ENCODE results near the gene SERPINC1. TPM values are rescaled to one million over a fixed set of nuclear protein-coding genes. Genes with fewer than 3 reads are reported as not detected.
A peak's percentile ranks its signal among the peaks of the same experiment; 100 is the strongest.
"Not testable (repeated sequence)": the region's sequence is repeated elsewhere in the genome, so short reads cannot be mapped to it uniquely, and the experiment has no call there.

The SERPINC1 gene
- total and polyA plus RNA-seq, 2 of the 13 experiments (the other 11 are each of a cell fraction or from before 2014, with no cell fraction given), result 142 to 205 TPM

DNA sequence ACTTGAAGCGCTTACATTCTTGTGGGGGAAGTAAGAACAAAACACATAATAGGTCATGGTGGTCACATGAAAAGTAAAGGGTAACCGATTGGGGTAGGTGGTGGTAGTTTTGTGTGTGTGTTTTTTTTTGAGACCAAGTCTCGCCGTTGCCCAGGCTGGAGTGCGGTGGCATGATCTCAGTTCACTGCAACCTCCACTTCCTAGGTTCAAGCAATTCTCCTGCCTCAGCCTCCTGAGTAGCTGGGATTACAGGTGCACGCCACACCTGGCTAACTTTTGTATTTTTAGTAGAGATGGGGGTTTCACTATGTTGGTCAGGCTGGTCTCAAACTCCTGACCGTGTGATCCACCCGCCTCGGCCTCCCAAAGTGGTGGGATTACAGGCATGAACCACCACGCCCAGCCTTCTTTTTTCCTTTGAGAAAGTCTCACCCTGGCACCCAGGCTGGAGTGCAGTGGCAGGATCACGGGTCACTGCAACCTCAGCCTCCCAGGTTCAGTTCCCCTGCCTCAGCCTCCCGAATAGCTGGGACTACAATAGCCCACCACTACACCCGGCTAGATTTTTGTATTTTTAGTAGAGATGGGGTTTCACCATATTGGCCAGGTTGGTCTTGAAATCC, 54.9 kb downstream of the SERPINC1 start:
- H3K9me3 ChIP-seq (ENCODE audit: low read length); H3K27ac ChIP-seq (ENCODE audit: extremely low read length, insufficient read depth, low read length); H3K9ac ChIP-seq (ENCODE audit: insufficient read depth, low read depth, low read length); H3K27me3 ChIP-seq (ENCODE audit: control insufficient read depth in 1 of 2, insufficient read depth in 2 of 2, low read length in 2 of 2); BruUV-seq (replicated peaks); FAIRE-seq; DNase-seq (ENCODE audit: low spot score); H3K4me2 ChIP-seq (ENCODE audit: low read depth, low read length); intact Hi-C loops (cut with micrococcal nuclease; ENCODE audit: unreplicated experiment); H3K4me3 ChIP-seq (replicated peaks in 1 of 3; ENCODE audit: insufficient read depth in 1 of 3, low read depth in 2 of 3, low read length in 3 of 3); CTCF ChIA-PET (ENCODE audit: low intra/inter-chr PET ratio, low total read pairs); H2AFZ ChIP-seq (ENCODE audit: low read length); TF ChIP-seq NONO (IDR thresholded peaks at IDR 0.05): not testable (repeated sequence)
- TF ChIP-seq NONO (CRISPR knock-in tag; conservative IDR thresholded peaks at IDR 0.05), result peak; percentile 62
- peak; percentile 61 for TF ChIP-seq RBFOX2 (IDR thresholded peaks at IDR 0.05; ENCODE audit: low read depth, low read length)
- peak; percentile 65 for TF ChIP-seq AGO1 (IDR thresholded peaks at IDR 0.05; ENCODE audit: low read depth, low read length, poor library complexity, severe bottlenecking)
- peak; percentile 67; the same call in 1 of the 2 replicates for TF ChIP-seq KDM2A (CRISPR knock-in tag; IDR thresholded peaks at IDR 0.05; ENCODE audit: borderline replicate concordance, low read depth)
- TF ChIP-seq ZNF780A (CRISPR knock-in tag; IDR thresholded peaks at IDR 0.05), result 0 out of 2 replicates have a peak, but pooled peaks have one; percentile 39
- peak; percentile 40 for TF ChIP-seq MBD4 (IDR thresholded peaks at IDR 0.05; ENCODE audit: borderline replicate concordance, low read length)
- TF ChIP-seq, protein P1, sequence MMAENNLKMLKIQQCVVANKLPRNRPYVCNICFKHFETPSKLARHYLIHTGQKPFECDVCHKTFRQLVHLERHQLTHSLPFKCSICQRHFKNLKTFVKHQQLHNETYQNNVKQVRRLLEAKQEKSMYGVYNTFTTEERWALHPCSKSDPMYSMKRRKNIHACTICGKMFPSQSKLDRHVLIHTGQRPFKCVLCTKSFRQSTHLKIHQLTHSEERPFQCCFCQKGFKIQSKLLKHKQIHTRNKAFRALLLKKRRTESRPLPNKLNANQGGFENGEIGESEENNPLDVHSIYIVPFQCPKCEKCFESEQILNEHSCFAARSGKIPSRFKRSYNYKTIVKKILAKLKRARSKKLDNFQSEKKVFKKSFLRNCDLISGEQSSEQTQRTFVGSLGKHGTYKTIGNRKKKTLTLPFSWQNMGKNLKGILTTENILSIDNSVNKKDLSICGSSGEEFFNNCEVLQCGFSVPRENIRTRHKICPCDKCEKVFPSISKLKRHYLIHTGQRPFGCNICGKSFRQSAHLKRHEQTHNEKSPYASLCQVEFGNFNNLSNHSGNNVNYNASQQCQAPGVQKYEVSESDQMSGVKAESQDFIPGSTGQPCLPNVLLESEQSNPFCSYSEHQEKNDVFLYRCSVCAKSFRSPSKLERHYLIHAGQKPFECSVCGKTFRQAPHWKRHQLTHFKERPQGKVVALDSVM (CRISPR knock-in tag; IDR thresholded peaks at IDR 0.05), result peak; percentile 27; the same call in 1 of the 2 replicates
- TF ChIP-seq AGO2 (optimal IDR thresholded peaks at IDR 0.05; ENCODE audit: low read depth, low read length), result peak; percentile 83
- 0 out of 2 replicates have a peak, but pooled peaks have one; percentile 39 for TF ChIP-seq SSRP1 (CRISPR knock-in tag; IDR thresholded peaks at IDR 0.05)
- TF ChIP-seq, protein P2, sequence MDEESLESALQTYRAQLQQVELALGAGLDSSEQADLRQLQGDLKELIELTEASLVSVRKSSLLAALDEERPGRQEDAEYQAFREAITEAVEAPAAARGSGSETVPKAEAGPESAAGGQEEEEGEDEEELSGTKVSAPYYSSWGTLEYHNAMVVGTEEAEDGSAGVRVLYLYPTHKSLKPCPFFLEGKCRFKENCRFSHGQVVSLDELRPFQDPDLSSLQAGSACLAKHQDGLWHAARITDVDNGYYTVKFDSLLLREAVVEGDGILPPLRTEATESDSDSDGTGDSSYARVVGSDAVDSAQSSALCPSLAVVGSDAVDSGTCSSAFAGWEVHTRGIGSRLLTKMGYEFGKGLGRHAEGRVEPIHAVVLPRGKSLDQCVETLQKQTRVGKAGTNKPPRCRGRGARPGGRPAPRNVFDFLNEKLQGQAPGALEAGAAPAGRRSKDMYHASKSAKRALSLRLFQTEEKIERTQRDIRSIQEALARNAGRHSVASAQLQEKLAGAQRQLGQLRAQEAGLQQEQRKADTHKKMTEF (CRISPR knock-in tag; IDR thresholded peaks at IDR 0.05), result peak; percentile 13; the same call in 1 of the 2 replicates
- TF ChIP-seq RBM22 (optimal IDR thresholded peaks at IDR 0.05; ENCODE audit: low read length), result peak; percentile 37
- TF ChIP-seq, protein P3, sequence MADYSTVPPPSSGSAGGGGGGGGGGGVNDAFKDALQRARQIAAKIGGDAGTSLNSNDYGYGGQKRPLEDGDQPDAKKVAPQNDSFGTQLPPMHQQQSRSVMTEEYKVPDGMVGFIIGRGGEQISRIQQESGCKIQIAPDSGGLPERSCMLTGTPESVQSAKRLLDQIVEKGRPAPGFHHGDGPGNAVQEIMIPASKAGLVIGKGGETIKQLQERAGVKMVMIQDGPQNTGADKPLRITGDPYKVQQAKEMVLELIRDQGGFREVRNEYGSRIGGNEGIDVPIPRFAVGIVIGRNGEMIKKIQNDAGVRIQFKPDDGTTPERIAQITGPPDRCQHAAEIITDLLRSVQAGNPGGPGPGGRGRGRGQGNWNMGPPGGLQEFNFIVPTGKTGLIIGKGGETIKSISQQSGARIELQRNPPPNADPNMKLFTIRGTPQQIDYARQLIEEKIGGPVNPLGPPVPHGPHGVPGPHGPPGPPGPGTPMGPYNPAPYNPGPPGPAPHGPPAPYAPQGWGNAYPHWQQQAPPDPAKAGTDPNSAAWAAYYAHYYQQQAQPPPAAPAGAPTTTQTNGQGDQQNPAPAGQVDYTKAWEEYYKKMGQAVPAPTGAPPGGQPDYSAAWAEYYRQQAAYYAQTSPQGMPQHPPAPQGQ (CRISPR knock-in tag; IDR thresholded peaks at IDR 0.05; ENCODE audit: borderline replicate concordance), result 0 out of 2 replicates have a peak, but pooled peaks have one; percentile 22
- TF ChIP-seq POLR2AphosphoS2 (IDR thresholded peaks at IDR 0.05; ENCODE audit: low read depth, low read length), result 0 out of 2 replicates have a peak, but pooled peaks have one; percentile 72
- peak; percentile 60; the same call in 1 of the 2 replicates for TF ChIP-seq JUNB (CRISPR knock-in tag; IDR thresholded peaks at IDR 0.05; ENCODE audit: borderline replicate concordance)
- TF ChIP-seq CBX1 (IDR thresholded peaks at IDR 0.05; ENCODE audit: low read depth), result peak; percentile 40
- peak; percentile 81 for TF ChIP-seq POLR2G (IDR thresholded peaks at IDR 0.05; ENCODE audit: low read depth, low read length)
- TF ChIP-seq POLR2A (IDR thresholded peaks at IDR 0.05; ENCODE audit: insufficient read depth in 1 of 2, low read depth in 2 of 2, low read length in 2 of 2), result peak; percentile 50 to 56; a peak in 3 of 4 replicates
- Histone ChIP-seq H3K4me1 (ENCODE audit: insufficient read depth, low read length) (peaks cover 26% of the 10 kb centered on the region), H3K36me3 (replicated peaks in 1 of 2; ENCODE audit: control insufficient read depth in 1 of 2, insufficient read depth in 2 of 2, low read length in 2 of 2) (peaks cover 5 to 43% of the 10 kb centered on the region in 2 experiments), H3K79me2 (ENCODE audit: insufficient read depth, low read length) (peaks cover 19% of the 10 kb centered on the region), H4K20me1 (ENCODE audit: insufficient read depth, low read length) (peaks cover 38% of the 10 kb centered on the region)
- 85% methylated on average over 13 of the region's 13 CpGs for WGBS (ENCODE audit: low lambda C conversion rate)
- peak; percentile 18 for ATAC-seq
- POLR2A ChIA-PET, result interaction anchor here (0.6 kb wide), 1 partner anchor 144 kb away, joined by 3 read pairs; no protein-coding TSS in a partner anchor
- in situ Hi-C loops (cut with HindIII; ENCODE audit: extremely low pct_ligation_motif_present, low pct_unique_long_range_greater_than_20kb), result loop anchor here (10.0 kb wide), 1 partner anchor 213 kb away; no protein-coding TSS in a partner anchor

Measured in HepG2 (cell line).